Upper lobe of right lung (tissue), 1 donor: Measurements from ENCODE around the gene PIGR. TPM values are rescaled to one million over a fixed set of nuclear protein-coding genes. Genes with fewer than 3 reads are reported as not detected.

ENCODE experiments used
- ATAC-seq: fragments of 200-7000 bp; cut with Tn5 transposase; one replicate; pipeline ENCODE4 v1.9.1; 2020; ENCODE audit warnings: mild to moderate bottlenecking, moderate library complexity
- DNase-seq: peaks from one replicate; pipeline ENCODE4 v3.0.0-alpha.2; 2020
- H3K27ac ChIP-seq: fragments of 200-600 bp; one replicate; pipeline ENCODE4 v1.8.0; 2022
- H3K27me3 ChIP-seq: fragments of 200-600 bp; one replicate; pipeline ENCODE4 v1.8.0; 2022; ENCODE audit warnings: mild to moderate bottlenecking
- H3K36me3 ChIP-seq: fragments of 200-600 bp; one replicate; pipeline ENCODE4 v1.8.0; 2022
- H3K4me1 ChIP-seq: fragments of 200-600 bp; one replicate; pipeline ENCODE4 v1.8.0; 2022
- H3K4me3 ChIP-seq: fragments of 200-600 bp; one replicate; pipeline ENCODE4 v1.8.0; 2022; ENCODE audit warnings: mild to moderate bottlenecking
- H3K9me3 ChIP-seq: fragments of 200-600 bp; one replicate; pipeline ENCODE4 v1.8.0; 2022
- intact Hi-C: fragments of 100-400 bp; cut with DNase I; formaldehyde crosslinking; loops from one replicate; pipeline ENCODE4 v1.11.0; 2022
- total RNA-seq: library from RNA; stranded (reverse); fragmentation: NEBNext Ultra II Directional; extraction: Animal tissue kit (Norgen Biotek cat#: 25700); gene quantifications from one replicate; pipeline ENCODE4 v1.2.1, GENCODE V29; 2021
- TF ChIP-seq, protein P1 (sequence below): fragments of 200-600 bp; IDR thresholded peaks from one replicate; pipeline ENCODE4 v1.8.0; 2022; ENCODE audit warnings: antibody characterized with exemption
- donor health status: DM: no; HTN: yes; CAD: no; lungs with severe emphysema.

PIGR gene
- total RNA-seq, 1 donor from 2014 or later = 700 TPM

DNA sequence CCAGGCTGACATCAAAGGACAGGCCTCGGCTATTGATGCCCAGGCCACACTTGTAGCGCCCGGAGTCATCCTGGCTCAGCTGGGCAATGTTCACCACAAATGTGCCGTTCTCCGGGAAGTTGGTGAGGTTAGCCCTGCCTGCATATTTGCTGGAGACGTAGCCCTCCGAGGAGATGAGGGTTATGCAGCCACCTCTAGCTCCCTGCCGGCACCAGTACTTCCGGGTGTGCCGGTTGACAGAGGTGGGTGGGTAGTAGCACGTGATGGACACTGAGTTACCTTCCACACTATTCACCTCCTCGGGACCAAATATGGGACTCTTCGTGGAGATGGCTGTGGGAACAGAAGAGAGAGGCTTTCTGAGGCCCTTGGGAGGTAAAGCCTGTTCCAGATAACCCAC, 7.1 kb downstream of the PIGR start:
- DNase-seq = no peak
- Histone ChIP-seq H3K27ac (no peak overlapping the region), H3K36me3 (no peaks in the 10 kb centered on the region), H3K9me3 (no peaks in the 10 kb centered on the region), H3K4me1 (no peaks in the 10 kb centered on the region), H3K4me3 (no peak overlapping the region), H3K27me3 (no peaks in the 10 kb centered on the region)
- no peak for ATAC-seq
- intact Hi-C loops = no loop called here
- TF ChIP-seq, protein P1, sequence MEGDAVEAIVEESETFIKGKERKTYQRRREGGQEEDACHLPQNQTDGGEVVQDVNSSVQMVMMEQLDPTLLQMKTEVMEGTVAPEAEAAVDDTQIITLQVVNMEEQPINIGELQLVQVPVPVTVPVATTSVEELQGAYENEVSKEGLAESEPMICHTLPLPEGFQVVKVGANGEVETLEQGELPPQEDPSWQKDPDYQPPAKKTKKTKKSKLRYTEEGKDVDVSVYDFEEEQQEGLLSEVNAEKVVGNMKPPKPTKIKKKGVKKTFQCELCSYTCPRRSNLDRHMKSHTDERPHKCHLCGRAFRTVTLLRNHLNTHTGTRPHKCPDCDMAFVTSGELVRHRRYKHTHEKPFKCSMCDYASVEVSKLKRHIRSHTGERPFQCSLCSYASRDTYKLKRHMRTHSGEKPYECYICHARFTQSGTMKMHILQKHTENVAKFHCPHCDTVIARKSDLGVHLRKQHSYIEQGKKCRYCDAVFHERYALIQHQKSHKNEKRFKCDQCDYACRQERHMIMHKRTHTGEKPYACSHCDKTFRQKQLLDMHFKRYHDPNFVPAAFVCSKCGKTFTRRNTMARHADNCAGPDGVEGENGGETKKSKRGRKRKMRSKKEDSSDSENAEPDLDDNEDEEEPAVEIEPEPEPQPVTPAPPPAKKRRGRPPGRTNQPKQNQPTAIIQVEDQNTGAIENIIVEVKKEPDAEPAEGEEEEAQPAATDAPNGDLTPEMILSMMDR = no peak

DNA sequence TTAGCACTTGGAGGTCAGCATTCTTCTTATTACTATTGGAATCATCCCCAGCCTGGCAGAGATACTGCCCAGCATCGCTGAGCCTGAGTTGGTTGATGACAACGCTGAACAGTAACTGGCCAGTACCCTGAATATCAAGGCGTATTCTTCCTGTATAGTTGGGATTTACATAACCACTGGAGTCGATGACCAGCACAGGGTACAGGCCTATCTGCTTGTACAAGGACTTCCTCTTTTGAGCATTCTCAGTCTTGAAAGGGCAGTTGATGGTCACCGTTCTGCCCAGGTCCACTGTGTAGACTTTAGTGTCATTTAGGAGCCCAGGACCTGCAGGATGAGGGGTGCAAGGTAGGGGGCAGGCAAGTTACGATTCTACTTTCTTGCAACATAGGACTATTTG, 8.8 kb downstream of the PIGR start:
- H3K27ac ChIP-seq = no peak overlapping the region
- no peaks in the 10 kb centered on the region for H3K4me1 ChIP-seq
- TF ChIP-seq, protein P1 = no peak
- H3K27me3 ChIP-seq = no peaks in the 10 kb centered on the region
- no peaks in the 10 kb centered on the region for H3K9me3 ChIP-seq
- DNase-seq = no peak
- H3K36me3 ChIP-seq = no peaks in the 10 kb centered on the region
- intact Hi-C loops = no loop called here
- no peak overlapping the region for H3K4me3 ChIP-seq
- peak; percentile 54 for ATAC-seq

DNA sequence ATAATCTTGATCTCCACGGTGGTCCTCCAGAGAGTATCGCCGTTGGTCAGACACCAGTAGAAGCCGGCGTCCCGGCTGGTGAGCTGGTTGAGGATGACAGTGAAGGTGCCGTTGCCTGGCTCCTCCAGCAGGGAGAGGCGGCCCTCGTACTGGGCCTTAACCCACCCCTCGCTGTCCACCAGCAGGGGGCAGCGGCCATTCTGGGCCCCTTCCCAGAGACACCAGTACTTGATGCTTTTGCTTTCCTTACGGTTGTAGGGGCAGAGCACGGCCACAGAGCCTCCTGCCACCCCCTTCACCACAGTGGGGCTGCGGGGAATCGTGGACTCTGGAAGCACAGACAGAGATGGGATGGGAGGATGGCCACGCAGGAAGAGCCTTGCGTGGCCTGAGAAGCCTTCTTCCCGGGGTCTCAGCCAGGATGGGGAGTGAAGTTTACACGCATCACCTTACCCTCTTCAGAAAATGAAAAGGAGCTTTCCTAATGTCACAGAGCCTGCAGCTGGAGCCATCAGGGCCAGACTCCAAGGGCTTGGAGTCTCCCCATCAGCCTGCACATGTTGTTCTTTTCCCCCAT, 10.7 kb downstream of the PIGR start:
- no peaks in the 10 kb centered on the region for H3K36me3 ChIP-seq
- H3K4me1 ChIP-seq = no peaks in the 10 kb centered on the region
- TF ChIP-seq, protein P1 = peak; percentile 46
- ATAC-seq (peak; percentile 71), DNase-seq (peak; percentile 84)
- no peaks in the 10 kb centered on the region for H3K27me3 ChIP-seq
- no peaks in the 10 kb centered on the region for H3K9me3 ChIP-seq
- intact Hi-C loops = no loop called here
- H3K27ac ChIP-seq = no peak overlapping the region
- no peak overlapping the region for H3K4me3 ChIP-seq

DNA sequence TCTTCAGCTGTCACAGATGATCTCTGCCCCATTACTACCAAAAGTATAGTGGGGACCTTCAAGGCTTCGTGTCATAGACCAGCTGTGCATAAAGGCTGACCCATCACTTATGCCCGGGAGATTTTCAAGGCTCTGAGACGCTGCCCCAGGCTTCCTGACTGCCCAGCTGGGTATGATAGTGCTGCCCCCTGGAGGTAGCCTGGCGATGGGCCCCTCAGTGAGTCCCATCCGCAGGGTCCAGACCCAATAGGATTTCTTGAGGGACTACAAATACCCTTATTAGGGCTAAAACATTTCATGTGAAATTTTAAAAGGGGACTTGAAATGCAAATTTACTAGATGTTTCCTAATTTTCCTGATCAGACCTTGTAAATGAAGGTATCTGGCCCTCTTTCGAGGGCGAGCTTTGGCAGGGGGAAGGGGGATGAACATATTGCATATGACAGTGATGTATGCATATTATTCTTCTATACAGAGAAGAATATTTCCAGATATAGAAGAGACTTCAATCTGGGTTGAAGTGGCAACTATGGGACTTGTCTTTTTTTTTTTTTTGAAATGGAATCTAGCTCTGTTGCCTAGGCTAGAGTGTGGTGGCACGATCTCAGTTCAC, 12.8 kb downstream of the PIGR start:
- no peaks in the 10 kb centered on the region for H3K27me3 ChIP-seq
- H3K4me1 ChIP-seq = no peaks in the 10 kb centered on the region
- intact Hi-C loops = no loop called here
- TF ChIP-seq, protein P1 = peak; percentile 70
- ATAC-seq (peak; percentile 75), DNase-seq (peak; percentile 74)
- no peak overlapping the region for H3K4me3 ChIP-seq
- no peak overlapping the region for H3K27ac ChIP-seq
- H3K36me3 ChIP-seq = no peaks in the 10 kb centered on the region
- H3K9me3 ChIP-seq = no peaks in the 10 kb centered on the region

DNA sequence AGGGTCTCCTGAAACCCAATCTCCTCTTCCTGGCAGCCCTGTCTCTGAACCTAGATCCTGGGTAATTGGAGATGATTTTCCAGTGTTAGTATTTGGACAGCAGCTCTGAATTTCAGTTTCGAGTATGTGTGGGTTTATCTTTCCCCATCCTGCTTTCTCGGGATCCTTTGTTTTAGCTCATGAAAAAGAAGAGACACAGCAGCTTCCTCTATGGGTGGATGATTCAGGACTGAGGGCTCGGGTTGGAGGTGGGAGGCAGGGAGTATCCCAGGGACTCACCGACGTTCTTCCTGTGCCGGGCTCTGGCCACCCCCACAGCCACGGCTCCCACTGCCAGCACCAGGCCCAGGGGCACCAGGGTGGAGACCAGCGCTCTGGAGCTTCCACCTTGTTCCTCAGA, 14.1 kb downstream of the PIGR start:
- TF ChIP-seq, protein P1 = no peak
- ATAC-seq (no peak), DNase-seq (no peak)
- Histone ChIP-seq H3K9me3 (no peaks in the 10 kb centered on the region), H3K4me3 (no peak overlapping the region), H3K27ac (no peak overlapping the region), H3K4me1 (no peaks in the 10 kb centered on the region), H3K27me3 (no peaks in the 10 kb centered on the region), H3K36me3 (no peaks in the 10 kb centered on the region)
- intact Hi-C loops = no loop called here

DNA sequence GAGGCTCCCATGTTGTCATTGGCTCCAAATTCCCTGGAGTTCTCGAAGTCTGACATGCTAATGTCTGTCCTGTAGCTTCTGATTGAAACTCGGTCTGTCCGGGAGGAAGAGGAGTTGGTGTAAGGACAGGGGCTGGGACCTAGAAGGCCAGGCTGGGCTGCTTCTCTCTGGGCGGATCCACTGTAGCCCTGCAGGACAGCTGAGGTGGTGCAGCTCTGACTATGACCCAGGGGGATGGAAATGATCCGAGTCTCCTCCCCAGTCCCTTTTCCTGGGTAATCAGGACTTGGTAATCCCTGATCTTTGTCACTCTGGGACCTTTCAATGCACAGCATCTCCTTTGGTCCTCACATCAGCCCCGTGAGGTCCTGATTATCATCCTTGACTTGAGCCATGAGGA, 14.6 kb downstream of the PIGR start:
- DNase-seq = no peak
- ATAC-seq = no peak
- Histone ChIP-seq H3K27ac (no peak overlapping the region), H3K9me3 (no peaks in the 10 kb centered on the region), H3K4me3 (no peak overlapping the region), H3K27me3 (no peaks in the 10 kb centered on the region), H3K4me1 (no peaks in the 10 kb centered on the region), H3K36me3 (no peaks in the 10 kb centered on the region)
- TF ChIP-seq, protein P1 = no peak
- intact Hi-C loops = no loop called here
